Measurements from ENCODE around the gene NFIC.

NFIC gene

GRCh38 chr19:3467437-3468198, 101.2 kb downstream of the NFIC start:
- DNase-seq (ENCODE audit: low read depth in 2 of 2) = no peak

DNA sequence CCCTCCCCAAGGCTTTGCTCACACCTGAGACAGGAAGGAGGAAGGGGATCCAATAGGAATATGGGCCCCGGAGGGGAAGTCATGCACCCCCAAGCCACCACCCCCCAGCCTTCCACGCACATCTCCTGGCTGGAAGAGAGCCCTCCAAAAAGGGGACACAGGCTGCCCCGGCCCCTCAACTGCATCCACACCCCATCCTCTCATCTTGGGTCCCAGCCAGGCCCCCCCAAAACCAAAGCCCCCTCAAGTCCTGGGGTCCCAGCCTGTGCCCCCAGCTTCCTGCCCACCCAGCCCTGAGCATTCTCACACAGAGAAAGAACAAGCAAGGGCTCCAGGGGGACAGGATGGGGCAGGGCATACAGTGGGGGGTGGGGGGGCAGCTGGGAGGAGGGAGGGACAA, 101.8 kb downstream of the NFIC start:
- DNase-seq (ENCODE audit: low read depth in 2 of 2) = no peak

- DNase-seq (ENCODE audit: low read depth in 2 of 2) = no peak
These were observed 103.5 kb downstream of the NFIC start for GRCh38 chr19:3469638-3470499.

- no peak for DNase-seq (ENCODE audit: low read depth in 2 of 2)
These were observed 104.2 kb downstream of the NFIC start for GRCh38 chr19:3470500-3471128.

DNA sequence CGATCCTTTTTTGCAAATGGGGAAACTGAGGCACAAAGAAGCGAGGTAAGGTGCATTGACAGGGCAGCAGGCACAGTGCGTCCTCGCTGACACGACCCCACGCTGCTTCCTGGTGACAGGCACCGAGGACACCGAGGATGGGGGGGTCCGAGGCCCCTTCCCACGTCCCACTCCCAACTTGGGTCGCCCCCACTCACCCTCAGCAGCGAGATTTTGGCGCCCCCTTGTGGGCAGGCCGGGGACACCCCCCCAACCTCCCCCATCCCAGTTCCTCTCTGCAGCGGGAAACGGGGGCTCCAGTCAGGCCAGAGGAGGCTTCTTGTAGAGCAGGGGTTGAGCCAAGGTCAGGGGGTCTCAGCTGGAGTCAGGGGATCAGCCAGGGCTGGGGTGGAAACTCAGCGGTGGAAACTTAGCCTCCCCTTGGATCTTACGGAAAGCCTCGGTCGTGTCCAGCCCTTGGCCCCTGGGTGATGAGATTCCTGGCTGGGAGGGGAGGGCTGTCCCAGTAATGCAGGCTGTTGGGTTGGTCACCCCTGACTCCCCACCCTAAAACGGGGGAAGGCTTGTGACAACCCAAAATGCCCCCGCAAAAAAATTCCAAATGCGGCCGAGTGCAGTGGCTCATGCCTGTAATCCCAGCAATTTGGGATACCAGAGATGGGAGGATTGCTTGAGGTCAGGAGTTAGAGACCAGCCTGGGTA, 105.7 kb downstream of the NFIC start:
- peak in 1 of 2 donors; percentile 24 for DNase-seq (ENCODE audit: low read depth in 2 of 2)

- DNase-seq (ENCODE audit: low read depth in 2 of 2) = no peak
These were observed 107.6 kb downstream of the NFIC start for GRCh38 chr19:3474010-3474409.

DNA sequence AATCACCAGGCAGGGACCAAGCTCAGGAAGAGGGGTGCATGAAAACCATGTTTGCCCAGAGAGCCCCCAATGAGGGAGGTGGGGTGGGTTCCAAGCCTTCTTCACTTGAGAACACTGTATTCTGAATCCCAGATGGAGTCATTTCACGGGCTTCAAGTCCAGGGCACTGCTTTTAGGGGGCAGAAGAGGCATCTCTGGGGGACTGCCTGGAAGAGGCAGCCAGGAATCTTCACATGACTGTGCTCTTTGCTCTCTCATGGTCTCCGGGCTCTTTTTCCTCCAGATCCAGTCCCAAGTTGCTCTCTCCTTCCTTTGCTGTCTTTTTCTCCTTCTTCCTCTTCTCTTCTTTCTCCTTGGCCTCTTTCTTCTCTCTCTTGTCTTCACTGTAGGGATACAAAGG, 108.2 kb downstream of the NFIC start:
- DNase-seq (ENCODE audit: low read depth in 2 of 2) = no peak

GRCh38 chr19:3475449-3475848, 109.1 kb downstream of the NFIC start:
- no peak for DNase-seq (ENCODE audit: low read depth in 2 of 2)

GRCh38 chr19:3476830-3477229, 110.4 kb downstream of the NFIC start:
- no peak for DNase-seq (ENCODE audit: low read depth in 2 of 2)

DNA sequence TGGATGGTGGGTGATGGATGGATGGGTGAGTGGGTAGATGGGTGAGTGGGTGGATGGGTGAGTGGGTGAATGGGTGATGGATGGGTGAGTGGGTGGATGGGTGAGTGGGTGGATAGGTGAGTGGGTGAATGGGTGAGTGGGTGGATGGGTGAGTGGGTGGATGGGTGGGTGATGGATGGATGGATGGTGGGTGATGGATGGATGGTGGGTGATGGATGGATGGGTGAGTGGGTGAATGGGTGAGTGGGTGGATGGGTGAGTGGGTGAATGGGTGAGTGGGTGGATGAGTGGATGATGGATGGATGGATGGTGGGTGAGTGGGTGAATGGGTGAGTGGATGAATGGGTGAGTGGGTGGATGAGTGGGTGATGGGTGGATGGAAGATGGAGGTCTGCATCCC, 111.1 kb downstream of the NFIC start:
- DNase-seq (ENCODE audit: low read depth in 2 of 2) = no peak

DNA sequence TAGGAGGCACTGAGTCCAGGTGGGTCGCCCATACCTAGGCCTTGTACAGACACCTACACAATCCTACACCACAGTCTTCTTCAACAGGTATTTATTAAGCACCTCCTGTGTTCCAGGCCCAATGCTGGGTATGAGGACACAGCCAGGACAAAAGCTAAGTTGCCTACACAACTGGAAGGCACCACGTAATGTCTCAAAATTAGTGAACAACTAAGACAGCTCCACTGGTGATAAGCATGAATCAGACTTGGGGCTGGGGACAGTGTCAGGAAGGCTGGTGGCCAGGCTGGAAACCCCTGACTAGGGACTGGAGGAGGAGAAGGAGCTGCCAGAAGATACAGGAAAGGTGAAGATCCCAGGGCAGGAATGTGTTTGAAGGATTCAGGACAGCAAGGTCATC, 111.6 kb downstream of the NFIC start:
- DNase-seq (ENCODE audit: low read depth in 2 of 2) = no peak

DNA sequence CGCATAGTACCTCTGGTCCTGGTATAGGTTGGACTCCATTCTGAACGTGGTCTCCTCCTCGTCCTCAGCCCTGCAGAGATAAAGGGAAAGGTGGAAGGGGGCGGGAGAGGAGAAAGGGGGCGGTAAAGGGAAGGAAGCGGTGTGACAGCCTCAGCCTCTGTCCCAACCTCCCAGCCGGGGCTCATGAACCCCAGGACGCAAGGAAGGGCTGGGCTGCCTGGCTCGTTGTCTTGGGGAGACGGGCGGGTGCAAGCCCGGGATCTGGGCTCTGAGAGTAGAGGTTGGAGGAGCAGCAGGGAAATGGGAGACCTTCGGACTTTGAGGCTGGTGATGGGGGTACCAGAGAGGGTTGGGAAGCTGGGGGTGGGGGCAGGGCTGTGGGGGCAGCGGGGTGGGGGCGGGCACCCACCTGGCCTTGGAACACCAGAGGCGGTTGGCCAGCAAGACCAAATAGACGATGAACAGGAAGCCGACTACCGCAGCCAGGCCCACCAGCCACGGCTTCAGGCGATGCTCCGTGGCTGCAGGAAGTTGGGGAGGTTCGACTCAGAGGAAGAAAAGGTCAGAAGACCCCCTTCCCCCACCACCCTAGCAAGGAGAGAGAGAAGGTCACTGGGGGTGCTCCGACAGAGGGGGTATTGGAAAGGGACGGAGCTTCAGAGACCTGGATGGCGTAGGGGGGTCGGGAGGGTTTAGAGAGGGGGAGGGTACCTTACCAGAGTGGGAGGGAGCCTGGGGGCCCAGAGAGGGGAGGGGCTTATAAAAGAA, 112.2 kb downstream of the NFIC start:
- no peak for DNase-seq (ENCODE audit: low read depth in 2 of 2)

DNA sequence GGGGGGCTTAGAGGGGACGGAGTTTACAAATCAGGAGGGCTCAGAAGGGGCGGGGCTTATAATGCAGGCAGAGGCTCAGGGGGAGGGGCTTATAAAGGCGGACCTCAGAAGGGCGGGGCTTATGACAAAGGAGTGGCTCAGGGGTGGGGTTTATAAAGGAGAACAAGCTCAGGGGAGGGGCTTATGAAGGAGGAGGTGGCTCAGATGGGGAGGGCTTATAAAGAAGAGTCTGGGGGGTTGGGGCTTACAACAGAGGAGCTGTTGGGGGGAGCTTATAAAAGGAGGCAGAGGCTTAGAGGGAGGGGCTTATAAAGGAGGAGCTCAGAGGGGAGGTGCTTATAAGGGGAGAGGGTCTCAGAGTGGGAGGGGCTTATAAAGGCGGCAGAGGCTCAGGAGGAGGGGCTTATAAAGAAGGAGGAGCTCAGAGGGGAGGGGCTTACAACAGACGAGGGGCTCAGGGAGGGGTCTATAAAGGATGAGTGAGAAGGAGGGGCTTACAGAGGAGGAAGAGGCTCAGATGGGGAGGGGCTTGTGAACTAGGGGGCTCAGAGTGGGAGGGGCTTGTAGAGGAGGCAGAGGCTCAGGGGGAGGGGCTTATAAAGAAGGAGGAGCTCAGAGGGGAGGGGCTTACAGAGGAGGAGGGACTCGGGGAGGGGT, 112.9 kb downstream of the NFIC start:
- peak in 1 of 2 donors; percentile 11 for DNase-seq (ENCODE audit: low read depth in 2 of 2)

DNA sequence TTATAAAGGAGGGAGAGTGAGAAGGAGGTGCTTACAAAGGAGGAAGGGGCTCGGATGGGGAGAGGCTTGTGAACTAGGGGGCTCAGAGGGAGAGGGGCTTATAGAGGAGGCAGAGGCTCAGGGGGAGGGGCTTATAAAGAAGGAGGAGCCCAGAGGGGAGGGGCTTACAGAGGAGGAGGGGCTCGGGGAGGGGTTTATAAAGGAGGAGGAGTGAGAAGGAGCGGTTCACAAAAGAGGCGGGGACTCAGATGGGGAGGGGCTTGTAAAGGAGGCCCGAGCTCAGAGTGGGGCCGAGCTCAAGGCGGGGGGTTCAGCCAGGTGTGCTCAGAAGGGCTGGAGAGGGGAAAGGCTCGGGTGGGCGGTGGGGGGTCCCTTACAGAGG, 113.4 kb downstream of the NFIC start:
- DNase-seq (ENCODE audit: low read depth in 2 of 2) = no peak

DNA sequence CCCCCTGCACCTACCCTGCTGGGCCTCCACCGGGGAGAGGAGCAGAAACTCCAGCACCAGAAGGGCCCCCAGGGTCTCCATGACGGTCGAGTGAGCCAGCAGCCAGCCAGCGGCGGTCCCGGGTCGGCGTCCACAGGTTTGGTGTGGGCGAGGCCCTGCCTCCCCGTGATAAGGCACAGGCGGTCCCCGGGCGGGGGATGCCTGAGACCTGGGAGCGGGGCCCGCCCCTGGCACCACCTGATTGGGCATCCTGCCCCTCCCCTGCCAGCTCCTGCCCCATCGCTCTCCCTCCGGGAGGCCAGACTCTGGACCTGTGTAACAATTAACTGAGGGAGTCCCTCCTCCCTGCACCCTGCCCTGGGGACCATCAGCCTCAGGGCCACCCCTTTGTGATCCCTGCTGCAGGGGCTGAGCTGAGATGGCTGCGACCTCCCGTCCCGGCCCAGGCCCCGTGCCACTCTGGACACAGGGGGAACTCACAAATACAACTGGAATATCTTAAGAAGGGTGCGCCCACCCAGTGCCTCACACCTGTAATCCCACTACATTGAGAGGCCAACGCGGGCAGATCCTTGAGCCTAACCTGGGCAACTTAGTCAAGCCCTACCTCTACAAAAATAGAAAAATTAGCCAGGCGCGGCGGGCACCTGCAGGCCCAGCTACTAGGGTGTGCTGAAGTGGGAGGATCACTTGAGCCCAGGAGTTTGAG, 114.2 kb downstream of the NFIC start, which contains the start of gene SMIM24:
Gene SMIM24 (minus strand): TSS at position 143 of the 709 bp plus-strand sequence. CDS start 62 bp downstream, at position 81.
- no peak for DNase-seq (ENCODE audit: low read depth in 2 of 2)

GRCh38 chr19:3481241-3482090, 115.1 kb downstream of the NFIC start:
- DNase-seq (ENCODE audit: low read depth in 2 of 2) = no peak

DNA sequence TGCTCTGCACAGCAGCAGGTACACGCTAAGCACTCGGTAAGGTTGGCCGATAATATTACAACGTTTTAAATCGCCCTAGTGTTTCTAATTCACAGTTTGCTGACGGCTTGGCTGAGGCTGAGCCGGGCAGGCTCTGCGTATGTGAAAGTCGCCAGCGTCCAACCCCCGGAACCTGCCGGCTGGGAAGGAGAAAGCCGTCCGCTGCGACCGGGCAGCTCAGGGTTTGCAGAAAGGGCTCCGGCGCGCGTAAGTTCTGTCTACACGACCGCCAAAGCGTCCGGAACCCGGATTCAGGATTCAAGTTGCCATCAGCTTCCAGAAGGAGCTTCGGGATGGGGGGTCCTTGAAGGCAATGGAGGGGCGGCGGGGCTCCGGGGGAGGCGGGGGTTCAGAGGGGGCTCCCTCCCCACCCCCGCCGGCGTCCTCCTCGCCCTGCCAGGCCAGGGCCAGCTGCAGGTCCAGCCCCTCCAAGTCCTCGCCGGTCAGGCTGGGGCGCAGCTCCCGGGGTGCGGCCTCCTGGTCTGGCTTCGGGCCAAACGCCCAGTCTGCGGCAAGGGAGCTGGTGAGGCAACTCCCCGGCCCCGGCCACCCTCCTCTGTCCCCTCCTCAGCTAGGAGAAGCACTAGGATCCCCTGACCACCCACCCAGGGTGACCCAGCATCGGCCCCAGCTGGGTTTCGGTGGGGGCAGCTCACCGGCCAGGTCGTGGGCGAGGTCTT, 116.3 kb downstream of the NFIC start:
- no peak for DNase-seq (ENCODE audit: low read depth in 2 of 2)

DNA sequence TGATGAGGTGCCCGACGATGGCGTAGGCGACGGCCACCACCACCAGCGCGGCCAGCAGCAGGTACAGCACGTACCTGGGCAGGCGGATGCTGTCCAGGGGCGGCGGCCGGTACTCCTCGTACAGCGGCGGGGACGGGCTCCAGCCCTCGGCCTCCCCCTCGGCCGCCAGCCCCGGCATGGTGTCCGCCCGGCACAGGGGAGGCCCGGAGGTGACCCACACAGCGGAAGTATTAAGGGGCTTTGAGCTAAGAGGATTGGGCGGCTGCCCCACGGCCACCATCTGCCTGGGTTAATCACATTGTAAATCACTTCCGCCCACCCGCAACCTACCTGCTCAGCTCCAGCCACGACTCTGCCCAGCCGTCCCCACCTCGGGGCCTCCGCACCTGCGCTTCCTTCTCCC, 116.8 kb downstream of the NFIC start, which contains the start of gene SMIM44:
Gene SMIM44 (minus strand): TSS at position 216 of the 403 bp plus-strand sequence. CDS start 38 bp downstream, at position 178.
- DNase-seq (ENCODE audit: low read depth in 2 of 2) = no peak
